GM18907 (cell line): ENCODE measurements around the gene TSPAN9.
A peak's percentile ranks its signal among the peaks of the same experiment; 100 is the strongest.

Experiments used
- ATAC-seq: cut with Tn5 transposase; IDR thresholded peaks from one replicate; pipeline ENCODE4 v1.9.1; 2021; ENCODE audit warnings: mild to moderate bottlenecking, moderate library complexity; ENCODE audit not compliant: unreplicated experiment

The TSPAN9 gene

DNA sequence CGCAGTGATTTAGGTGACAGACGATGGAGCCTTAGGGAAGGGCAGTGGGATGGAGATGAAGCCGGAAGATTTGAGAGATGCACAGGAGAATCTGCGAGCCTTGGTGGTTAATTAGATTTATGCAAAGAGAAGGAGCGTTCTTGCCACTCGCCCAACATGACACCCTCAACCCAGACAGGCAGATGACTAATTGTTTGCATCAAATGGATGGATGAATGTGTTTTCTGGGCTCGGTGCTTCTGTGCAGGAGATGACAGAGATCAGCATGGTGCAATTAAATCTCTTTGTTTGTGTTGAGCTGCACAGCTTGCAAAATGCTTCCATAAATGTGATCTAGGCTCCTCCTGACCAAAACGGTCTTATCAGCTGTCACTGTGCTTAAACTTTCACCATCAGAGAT is 211.5 kb downstream of the TSPAN9 start:
- no peak for ATAC-seq

DNA sequence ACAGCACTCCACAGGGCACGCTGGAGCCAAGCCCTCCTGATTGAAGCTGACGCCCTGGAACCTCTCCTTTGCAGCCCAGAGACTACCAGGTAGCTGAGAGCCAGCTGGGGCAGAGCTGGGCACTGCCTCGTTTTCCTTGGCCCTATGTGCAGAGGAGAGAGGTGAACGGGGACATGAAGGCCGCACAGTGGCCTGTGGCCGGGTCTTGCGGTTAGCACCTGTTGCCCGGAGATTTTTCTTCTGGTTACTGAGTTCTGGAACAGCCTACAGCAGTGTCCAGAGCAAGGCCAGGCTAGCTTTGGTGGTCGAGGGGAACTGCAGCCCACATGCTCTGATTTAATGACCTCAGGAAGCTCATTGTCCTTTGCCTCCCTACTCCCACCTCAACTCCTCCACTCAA is 212.5 kb downstream of the TSPAN9 start:
- ATAC-seq: no peak

DNA sequence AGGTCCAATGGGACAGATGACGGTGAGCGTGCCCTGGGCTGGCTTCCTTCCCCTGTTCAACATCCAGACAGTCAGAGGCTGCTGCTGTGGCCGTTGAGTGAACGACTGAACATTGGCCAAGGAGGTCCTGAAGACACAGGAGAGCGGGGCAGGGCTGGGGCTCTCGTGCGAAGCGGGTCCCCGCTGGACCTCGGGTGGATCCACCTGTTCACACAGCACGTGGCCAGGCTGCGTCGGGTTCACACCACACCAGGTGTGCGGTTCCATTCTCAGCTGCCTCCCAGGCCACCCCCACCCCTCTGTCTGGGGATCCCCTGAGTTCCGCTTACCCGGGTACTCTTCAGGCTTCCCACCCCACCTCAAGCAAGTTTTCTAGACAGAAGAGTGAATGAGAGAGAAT is 214.8 kb downstream of the TSPAN9 start:
- ATAC-seq: no peak

DNA sequence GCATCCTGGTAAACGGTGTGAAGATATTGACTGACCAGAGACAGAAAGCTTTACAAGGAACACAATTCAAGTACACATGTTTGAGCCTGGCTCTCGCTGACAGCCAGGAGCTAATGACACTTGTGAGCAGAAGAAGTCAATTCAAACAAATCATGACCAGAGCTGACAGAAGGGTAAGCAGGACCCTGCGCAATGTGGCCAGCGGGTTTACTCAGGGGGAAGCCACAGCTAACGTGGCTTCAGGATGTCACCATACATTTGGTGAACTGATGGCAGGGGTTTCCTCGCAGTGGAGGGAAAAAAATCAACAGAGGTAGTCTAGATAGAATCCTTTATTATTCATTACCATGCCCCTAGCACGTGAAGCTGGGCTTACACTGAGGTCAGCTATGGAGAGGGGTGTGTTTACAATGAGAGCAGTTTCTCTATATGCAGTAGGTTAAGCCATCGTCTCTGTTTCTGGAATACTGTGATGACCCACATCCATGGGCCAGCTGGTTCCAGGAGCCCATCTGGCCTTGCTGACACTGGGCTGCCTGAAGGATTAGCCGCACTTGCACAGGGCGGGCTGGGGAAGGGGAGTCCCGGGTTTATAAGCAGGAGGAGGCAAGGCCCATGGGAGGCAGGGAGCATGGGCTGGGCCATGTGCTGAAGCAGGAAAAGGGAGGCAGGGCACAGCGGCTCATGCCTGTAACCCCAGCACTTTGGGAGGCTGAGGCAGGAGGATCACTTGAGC is 215.7 kb downstream of the TSPAN9 start:
- ATAC-seq: no peak

DNA sequence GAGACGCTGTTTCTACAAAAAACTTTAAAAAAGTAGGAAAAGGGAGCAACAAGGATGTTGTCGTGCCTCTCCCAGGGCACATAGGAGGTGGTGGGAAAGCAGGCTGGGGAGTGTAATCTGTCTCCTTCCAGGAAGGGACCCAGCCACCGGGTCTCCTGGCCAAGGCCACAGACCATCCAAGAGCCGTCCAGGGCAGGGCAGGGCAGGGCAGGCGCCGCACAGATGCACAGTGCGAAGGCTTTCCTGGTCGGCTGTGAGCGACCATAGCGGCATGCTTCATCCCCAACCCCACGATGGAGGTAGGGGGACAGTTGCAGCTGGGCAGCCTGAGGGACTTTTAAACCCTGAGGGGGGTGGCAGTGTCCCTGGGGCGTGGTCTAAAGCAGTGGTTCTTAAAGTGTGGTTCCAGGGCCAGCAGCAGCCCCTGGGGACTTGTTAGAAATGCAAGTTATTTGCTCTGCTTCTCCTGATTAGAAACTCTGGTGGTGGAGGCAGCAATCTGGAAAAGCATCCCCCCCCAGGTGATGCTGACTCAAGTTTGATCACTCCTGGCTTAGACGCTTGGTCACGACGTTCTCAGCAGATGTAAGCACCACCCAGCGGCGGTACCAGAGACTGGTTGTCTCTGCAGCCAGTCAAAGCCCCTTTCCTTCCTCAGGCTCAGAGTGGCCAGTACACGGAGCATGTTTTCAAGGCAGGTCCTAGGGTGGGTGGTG is 216.4 kb downstream of the TSPAN9 start:
- no peak for ATAC-seq

DNA sequence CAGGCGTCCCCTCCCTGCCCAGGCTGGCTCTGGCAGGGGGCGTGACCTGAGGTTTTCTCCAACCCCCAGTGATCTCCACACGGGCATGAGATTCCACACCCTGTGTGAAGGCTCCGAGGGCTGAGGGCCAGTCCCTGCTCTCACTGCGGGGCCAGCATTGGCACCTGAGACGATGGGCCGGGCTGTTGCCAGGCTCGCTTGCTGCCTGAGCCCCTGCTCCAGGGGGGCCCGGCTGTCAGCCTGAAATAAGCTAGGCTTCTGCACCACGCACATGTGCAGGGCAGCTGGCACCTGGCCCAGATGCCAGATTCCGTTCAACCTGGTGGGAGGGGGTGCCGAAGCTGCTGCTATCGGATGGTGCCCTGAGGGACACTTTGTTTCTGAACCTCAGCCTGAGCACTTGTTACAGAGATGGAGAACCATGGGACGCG is 217.3 kb downstream of the TSPAN9 start:
- no peak for ATAC-seq

DNA sequence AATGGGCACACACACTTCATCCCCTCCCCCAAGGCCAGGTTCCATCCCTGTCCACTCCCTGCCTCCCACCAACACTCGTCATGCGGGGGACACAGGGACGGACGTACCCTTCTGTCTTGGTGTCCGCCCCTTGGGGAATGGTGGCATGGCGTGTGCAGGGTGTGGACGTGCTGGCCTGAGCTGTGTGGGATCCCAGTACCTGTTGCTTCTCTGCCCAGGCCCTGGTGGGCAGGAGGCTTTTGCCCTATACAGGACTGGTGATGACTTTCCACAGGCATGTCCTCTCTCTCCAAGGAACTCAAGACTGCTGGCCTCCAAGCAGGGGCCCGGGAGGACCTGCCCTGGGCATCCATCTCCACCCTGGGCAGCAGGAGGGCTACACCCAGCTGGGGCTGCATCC is 218.0 kb downstream of the TSPAN9 start:
- no peak for ATAC-seq

DNA sequence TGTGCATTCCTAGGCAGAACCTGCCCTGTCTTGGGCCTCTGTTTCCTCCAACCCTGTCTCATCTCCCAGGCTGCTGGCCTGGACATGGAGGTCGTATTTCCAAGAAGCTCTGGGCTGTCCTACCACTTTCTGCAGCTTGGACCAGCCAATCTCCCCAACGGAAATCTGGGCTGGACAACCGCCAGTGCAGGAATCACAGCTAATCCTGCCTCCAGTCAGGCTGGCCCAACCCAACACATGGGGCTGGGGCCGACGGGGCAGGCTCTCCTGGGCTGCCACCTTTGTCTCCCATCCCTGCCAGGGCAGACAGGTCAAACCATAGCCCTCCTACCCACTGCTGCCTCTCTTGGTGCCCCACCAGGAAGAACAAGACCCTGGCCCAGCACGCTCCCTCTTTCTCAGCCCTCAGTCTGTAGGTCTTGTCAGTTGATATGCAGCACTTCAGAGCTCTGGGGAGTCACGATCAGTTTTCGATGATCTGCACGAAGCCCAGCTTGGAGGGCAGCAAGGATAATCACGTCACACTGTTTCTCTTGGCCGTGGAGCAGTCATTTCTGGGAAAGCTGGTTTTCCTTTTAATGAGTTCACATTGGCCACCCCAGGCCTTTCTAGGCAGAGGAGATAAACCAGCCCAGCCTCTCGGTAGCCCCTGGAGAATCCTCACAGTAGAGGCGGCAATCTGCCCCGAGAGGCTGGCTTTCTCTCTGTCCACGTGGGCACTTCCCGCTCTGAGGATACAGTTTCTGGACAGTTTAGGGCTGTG is 218.6 kb downstream of the TSPAN9 start:
- ATAC-seq: no peak

DNA sequence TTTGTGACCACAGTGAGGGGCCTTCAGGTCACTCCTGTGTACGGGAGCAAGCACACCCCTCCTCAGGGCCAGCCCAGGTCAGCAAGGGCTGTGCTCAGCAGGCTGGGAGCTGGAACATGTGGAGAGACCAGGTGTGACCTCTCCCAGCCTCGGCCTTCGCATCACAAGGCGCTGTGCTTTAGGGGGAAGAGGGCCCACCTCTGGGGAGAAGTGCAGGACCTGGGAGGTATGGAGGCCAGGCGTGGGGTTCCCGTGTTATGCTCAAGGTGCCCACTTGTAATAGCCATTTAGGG is 219.2 kb downstream of the TSPAN9 start:
- no peak for ATAC-seq

DNA sequence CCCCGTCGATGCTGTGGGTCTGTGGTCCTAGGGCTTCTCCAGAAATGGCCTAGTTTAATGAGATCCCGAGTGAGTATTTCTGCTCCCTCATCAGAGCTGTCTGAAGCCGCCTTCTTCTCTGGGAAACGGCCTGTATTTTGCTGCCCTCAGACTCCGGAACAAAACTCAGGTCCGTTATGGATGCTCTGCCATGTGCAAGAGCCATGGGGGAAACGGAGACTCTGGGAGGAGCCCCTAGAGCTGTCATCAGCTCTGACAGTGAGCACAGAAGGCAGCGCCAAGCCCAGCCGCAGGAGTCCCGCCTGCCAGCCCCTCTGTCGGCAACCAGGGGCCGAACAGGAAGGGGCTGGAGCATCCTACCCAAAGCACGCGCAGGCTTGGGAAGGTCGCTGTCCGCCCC is 221.4 kb downstream of the TSPAN9 start:
- no peak for ATAC-seq

DNA sequence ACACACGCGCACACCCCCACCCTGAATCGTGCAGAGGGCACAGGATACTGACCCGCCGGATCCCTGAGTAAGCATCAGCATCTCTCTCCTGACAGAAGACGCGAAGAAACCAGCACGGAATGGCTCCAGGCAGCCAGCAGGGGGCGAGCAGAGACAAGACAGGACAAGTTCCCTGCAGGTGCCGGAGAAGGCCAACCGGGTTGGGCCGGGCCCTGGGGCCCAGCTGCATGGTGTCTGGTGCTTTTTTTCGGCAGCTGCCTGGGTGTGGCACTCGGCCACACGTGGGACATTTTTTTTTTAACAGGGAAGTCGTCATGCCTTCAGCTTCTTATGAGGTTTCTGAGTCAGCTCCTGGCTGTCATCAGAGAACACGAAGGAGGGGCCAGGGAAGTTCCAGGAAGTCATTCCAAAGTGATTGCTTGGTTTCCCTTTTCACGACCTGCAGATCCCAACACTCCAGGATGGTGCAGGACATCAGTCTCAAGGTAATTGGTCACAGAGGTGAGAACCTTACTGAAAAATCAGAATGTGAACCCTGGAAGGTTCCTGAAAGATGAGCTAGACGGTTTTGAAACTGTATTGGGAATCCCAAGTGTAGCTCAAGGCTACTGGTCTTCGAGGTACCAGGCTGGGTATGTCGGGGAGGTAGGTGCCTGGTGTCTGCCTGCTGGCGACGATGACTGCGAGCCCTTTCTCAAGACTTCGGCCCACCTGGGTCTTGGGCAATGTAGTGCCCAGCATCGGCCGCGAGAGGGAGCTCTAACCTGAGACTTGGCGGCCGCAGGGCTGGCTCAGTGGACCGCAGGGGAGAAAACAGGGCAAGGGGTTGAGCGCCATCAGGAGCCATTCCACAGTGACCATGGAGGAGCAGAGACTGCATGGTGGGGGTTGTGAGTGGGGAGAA is 223.0 kb downstream of the TSPAN9 start:
- ATAC-seq: peak; percentile 66

DNA sequence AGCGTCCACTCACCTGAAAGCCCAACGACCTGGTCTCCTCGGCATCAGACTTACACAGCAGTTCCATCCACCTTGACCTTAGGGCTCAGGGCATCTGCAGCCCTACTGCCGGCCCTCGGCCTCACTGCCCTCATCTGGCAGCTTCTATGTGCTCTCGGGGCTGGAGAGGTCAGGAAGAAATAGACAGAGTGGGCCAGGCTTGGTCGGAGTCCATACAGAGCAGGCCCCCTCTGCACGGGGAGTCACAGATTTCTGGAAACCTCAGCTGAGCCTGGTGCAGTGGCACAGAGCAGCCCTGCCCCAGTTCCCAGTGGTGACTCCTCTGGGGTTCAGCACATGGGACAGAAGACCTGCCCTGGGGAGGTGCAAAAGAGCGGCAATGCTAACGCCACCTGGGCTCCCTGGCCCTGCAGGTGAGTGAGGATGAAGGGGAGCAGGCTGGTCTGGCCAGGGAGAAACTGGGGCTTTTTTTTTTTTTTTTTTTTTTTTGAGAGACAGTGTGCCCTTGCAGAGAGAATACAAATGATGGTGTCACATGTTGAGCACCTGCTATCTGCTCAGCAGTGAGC is 223.7 kb downstream of the TSPAN9 start:
- no peak for ATAC-seq

DNA sequence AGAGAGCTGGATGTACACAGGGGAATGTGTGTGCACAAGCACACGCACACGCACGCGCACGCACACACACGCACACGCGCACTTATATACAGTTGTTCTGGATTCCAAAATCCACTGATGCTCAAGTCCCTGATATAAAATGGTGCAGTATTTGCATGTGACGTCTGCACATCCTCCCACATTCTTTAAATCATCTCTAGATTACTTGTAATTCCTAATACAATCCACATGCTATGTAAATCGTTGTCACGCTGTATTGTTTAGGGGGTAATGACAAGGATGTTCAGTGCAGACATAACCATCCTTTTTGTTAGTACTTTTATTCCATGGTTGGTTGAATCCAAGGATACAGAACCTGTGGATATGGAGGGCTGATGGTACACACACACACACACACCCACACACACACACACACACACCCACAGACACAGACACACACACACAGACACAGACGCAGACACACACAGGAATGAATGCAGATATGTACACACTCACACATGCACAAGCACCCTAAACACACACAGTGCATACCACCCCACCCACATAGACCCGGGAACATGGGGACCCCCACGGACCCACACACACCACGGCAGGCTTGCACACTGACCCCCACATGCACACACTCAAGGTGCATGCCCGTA is 225.3 kb downstream of the TSPAN9 start:
- ATAC-seq: no peak

DNA sequence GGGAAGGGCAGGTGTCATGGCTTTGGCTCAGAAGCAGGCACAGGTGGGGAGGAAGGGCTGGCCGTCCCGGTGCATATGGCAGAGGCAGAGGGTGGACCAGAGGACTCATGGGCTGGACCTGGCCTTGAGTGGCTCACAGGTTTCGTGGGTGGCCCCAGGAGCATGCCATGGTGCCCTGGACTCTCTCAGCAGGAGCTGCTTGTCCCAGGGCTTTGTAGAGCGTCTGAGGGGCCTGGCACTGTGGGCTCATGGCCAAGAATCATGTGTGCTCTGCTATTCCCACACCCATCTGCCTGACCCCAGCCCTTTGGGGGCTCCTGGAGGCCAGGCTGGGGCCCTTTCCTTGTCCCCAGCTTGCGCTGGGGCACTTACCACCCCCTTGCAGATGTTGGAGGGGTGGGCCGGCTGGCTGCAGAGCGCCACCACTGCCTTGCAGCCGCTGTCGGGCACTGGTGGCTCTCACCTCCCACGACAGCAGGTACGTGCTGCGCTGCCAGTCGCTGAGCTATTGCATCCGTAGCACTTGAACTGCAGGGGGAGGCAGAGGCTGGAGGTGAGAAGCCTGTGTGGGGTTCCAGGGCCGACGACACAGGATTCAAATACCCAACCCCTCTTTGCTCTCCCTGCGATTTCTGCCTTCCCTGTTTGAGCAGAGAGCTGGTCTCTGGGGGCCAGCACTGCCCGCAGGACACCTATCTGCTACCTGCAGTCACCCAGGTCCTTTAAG is 226.4 kb downstream of the TSPAN9 start:
- ATAC-seq: no peak

DNA sequence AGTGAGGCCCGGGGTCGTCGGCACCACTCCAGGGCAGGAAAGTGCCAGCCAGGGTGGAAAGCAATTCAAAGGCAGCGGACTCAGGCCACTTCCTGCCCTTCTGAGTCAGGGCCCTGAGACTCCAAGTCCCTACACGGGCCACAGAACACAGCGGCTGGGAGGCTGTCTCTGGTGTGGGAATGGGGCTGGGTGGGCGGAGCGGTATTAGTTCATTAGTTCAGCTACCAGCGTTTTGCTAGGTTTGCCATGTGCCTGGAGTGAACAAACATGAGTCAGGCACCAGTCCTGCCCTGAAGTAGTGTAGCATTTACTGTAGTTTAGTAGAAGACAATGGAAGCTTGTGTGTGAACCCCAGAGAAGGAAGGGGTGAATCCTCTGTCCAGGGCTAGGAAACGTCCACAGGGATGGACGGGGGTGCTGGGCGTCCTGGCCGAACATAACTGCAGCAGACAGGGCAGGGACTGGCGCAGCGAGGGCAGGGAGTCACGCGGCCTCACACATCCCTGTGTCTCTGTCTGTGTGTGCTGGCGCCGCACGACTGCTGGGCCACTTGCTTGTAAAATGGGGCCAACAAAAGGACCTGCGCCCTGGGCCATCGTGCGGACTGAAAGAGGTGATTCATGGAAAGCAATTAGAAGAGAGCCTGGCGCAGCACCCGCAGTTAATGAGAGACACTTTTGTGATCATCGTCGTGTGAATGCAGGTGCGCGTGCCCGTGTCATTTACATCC is 227.4 kb downstream of the TSPAN9 start:
- no peak for ATAC-seq

DNA sequence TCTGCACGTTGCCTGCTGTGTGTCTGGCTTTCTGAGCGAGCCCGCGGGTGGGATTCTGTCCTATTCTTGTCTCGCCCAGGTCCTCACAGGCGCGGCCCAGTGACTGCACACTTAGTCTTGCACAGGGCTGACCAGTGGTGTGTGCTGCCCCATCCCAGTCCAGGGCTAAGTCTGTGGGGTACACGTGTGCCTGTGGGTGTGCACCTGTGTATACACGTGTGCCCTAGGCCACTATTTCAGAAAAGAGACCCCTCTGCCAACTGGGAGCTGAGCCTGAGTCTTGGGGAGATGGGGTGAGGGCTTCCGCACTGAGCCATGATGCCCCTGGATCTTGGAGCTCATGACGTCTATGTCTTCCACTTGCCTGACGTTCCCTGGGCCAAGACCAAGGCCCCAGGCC is 228.3 kb downstream of the TSPAN9 start:
- no peak for ATAC-seq

DNA sequence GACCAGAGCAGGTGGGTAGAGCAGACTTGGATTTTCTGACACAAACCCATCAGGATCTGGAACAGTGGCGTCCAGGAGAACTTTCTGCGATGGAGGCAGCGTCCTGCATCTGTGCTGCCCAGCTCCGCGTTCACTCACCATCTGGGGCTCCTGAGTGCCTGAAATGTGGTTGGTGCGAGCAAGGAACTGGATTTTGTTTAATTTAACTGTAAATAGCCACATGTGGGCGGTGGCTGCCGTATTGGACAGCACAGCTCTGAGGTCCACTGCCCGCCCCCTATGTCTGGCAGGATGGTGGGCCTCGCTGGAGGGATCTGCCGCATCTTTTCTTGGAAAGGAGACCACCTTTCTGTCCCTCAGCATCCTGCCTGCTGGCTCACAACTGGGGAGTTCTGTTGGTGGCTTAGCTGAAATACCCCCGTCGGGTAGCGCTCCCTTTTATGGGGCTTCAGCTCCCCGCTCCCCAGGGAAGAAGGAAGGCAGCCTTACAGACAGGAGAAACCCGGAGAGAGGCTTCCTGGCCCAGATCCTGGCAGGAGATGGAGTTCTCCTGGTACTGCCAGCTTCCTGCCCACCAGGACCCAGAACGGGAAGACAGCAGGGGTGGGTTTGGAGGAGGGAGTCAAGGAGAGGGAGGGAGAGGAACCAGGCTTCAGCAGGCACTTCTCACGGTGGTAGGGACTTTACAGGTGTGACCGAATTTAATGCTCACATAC is 228.9 kb downstream of the TSPAN9 start:
- no peak for ATAC-seq

DNA sequence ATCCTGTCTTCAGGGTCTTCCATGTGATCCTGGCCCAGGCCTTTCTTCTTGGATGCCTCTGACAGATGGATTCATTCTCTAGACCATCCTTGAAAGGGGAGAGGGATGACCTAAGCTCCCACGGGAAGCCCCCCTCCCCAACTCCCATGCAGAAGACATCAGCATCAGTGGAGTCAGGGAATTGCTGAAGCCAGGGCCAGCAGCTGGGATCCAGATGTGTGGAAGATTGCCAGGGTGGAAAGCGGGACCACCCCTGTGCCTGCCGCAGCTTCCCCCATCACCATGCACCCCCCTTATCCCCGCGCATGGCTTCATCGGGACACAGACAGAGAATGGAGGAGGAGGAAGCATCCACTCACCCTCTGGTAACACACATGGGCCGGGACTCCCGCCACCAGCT is 230.2 kb downstream of the TSPAN9 start:
- no peak for ATAC-seq
